ENCODE results near the gene DNAJC17.

DNA sequence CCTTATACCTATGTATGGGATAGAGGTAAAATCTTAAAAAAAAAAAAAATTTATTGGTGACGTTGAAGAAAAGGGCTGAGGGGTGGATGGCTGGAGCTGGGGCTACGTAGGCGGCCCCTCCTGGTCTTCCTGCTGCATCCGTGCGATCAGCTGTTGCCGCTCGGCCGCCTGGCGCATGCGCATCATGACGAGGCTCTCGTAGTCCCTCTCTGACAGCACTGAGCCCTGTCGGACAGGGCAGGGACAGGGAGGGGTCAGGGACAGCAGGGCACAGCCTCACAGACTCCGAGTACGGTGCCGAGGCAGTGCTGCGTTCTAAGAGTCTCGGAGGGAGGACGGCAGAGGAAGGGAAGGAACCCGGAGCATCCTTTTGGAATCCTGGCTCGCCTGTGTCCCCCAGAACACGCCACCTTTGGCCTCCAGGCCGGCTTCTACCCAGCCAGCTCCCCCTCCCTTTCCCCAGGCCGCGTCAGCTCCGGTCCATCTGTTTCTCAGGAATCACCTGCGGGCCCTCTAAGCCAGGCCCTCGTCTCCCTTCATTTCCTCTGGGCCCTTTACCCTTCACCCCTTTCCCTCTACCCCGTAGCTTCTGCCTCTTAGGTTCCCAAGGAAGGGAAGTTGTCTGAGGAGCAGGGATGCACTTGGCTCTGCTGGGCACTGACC lies 39.3 kb downstream of the DNAJC17 start:
- TF ChIP-seq, protein P1, sequence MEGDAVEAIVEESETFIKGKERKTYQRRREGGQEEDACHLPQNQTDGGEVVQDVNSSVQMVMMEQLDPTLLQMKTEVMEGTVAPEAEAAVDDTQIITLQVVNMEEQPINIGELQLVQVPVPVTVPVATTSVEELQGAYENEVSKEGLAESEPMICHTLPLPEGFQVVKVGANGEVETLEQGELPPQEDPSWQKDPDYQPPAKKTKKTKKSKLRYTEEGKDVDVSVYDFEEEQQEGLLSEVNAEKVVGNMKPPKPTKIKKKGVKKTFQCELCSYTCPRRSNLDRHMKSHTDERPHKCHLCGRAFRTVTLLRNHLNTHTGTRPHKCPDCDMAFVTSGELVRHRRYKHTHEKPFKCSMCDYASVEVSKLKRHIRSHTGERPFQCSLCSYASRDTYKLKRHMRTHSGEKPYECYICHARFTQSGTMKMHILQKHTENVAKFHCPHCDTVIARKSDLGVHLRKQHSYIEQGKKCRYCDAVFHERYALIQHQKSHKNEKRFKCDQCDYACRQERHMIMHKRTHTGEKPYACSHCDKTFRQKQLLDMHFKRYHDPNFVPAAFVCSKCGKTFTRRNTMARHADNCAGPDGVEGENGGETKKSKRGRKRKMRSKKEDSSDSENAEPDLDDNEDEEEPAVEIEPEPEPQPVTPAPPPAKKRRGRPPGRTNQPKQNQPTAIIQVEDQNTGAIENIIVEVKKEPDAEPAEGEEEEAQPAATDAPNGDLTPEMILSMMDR (IDR thresholded peaks at IDR 0.05), result no peak
- TF ChIP-seq EZH2 (IDR thresholded peaks at IDR 0.05), result no peak

Measured in neural progenitor cell (in vitro differentiated cells).